HG03066 (cell line): ENCODE data around the gene IL25.
"Not testable (repeated sequence)": the region's sequence is repeated elsewhere in the genome, so short reads cannot be mapped to it uniquely, and the experiment has no call there.

Experiments
- ATAC-seq: cut with Tn5 transposase; IDR thresholded peaks from one replicate; pipeline ENCODE4 v1.9.1; 2021; ENCODE audit warnings: low read depth; ENCODE audit not compliant: unreplicated experiment

Gene IL25

DNA sequence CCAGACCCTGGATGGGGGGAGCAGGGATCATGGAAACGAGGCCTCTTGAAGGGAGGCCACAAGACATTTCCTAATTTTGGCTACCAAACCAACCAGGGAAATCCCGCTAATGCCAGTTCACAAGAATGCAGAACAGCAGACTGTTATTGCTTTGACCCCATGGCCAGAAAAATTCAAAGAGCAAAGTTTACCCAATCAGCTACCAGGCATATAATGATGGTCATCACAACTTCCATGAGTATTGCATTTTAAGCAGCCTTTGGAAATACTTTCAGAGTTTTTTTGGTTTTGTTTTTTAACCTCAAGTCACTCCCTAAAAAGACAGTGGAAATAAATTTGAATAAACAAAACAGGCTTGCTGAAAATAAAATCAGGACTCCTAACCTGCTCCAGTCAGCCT, at the start of gene IL25:
Gene IL25 (plus strand): TSS at position 301 of the 400 bp plus-strand sequence.
- ATAC-seq: no peak

DNA sequence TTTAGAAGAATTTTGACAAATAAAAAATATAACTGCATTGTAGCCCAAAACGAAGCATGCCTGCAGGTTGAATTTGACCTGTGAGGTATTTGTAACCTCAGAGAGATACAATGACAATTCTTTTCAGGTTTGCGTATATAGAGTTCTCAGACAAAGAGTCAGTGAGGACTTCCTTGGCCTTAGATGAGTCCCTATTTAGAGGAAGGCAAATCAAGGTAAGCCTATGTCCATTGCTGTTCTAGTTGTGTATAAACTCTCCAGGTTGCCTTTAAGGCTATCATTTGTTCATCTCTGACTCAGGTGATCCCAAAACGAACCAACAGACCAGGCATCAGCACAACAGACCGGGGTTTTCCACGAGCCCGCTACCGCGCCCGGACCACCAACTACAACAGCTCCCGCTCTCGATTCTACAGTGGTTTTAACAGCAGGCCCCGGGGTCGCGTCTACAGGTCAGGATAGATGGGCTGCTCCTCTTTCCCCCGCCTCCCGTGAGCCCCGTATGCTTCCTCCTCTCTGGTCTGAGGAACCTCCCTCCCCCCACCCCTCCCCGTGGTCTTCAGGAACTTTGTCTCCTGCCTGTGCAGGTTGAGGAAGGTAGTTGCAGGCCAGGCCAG, 48.7 kb upstream of the IL25 start:
- ATAC-seq: no peak

DNA sequence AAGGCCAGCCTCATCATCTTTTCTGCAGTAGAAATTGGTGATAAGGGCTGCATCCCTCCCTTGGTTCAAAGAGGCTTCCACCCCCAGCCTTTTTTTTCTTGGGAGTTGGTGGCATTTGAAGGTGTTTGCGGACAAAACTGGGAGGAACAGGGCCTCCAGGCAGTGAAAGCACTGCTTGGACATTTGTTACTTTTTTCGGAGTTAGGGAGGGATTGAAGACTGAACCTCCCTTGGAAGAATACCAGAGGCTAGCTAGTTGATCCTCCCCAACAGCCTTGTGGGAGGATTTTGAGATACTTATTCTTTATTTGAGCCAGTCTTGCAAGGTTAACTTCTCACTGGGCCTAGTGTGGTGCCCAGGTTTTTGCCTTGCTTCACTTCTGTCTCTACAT, 48.2 kb upstream of the IL25 start:
- no peak for ATAC-seq

DNA sequence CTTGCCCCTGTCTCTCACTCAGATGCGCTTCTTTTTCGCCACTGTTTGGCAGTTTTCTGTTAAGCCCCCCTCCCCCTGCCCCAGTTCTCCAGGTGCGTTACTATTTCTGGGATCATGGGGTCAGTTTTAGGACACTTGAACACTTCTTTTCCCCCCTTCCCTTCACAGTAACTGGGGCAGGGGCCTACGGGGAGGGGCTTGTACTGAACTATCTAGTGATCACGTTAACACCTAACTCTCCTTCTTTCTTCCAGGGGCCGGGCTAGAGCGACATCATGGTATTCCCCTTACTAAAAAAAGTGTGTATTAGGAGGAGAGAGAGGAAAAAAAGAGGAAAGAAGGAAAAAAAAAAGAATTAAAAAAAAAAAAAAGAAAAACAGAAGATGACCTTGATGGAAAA, 47.6 kb upstream of the IL25 start:
- no peak for ATAC-seq

DNA sequence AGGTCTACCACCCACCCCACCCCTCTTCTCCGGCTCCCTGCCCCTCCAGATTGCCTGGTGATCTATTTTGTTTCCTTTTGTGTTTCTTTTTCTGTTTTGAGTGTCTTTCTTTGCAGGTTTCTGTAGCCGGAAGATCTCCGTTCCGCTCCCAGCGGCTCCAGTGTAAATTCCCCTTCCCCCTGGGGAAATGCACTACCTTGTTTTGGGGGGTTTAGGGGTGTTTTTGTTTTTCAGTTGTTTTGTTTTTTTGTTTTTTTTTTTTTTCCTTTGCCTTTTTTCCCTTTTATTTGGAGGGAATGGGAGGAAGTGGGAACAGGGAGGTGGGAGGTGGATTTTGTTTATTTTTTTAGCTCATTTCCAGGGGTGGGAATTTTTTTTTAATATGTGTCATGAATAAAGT, 46.9 kb upstream of the IL25 start:
- ATAC-seq: not testable (repeated sequence)

DNA sequence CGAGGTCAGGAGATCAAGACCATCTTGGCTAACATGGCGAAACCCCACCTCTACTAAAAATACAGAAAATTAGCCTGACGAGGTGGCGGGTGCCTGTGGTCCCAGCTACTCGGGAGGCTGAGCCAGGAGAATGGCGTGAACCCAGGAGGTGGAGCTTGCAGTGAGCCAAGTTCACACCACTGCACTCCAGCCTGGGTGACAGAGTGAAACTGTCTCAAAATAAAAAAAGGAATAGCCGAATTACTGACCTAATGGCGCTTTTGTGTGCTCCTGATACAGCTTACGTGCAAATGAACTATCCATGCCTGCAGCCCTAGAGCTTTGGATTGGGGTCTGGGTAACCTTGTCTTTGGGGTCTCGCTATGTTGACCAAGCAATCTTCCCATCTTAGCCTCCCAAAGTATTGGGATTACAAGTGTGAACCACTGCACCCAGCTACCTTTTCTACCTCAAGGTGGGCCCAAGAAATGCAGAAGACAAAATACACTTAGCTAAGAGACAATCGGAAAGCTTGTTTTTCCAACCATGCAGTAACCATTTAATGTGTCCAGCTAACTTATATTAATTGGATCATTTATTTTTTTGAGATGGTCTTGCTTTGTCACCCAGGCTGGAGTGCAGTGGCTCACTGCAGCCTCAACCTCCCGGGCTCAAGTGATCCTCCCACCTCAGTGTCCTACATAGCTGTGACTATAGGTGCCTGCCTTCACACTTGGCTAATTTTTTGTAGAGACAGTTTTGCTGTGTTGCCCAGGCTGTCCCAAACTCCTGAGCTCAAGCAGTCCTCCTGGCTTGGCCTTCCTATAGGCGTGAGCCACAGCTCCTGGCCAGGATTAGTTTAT, 45.9 kb upstream of the IL25 start:
- ATAC-seq: no peak

DNA sequence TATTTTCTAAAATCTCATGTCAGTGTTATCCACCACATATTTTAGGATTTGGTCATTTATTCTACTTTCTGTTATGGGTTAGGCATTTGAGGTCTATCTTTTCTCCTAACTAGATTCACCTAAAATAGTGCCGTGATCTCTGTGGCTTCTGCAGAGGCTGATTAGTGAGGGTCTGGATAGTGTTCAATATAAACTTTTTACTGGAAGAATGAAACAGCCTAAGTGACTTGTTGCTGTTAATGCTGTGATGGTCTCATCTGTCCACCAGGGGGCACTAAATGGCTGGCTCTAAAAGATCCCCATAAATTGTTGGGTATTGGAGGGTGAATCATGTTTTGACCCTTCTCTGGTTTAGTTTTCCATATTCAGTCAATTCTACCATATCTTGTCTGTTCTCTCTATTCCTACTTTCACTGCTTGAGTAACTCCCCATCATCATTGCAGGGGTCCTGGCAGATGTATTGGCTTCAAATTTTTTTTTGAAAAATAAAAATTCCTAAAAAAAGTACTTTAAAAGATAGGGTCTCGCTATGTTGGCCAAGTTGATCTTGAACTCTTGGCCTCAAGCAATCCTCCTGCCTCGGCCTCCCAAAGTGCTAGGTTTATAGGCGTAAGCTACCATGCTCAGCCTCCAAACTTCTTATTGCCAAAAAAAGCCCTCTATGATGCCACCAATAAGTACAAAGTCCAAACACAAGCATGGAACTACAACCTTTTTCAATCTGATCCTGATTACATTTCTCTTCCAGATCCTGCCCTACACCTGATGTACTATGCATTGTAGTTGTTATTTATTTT, 44.5 kb upstream of the IL25 start:
- no peak for ATAC-seq

DNA sequence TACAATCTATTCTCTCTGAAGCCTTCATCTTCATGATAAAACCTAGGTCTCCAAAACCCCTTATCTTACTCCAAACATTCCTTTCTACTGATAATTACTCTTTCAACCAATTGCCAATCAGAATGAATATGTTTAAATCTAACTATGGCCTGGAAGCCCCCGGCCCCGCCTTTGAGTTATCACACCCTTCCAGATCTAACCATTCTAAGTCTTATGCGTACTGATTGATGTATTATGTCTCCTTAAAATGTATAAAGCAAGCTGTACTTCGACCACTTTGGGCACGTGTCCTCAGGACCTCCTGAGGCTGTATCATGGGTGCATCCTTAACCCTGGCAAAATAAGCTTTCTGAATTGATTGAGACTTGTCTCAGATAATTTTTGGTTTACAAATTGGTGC, 37.0 kb upstream of the IL25 start:
- ATAC-seq: no peak

DNA sequence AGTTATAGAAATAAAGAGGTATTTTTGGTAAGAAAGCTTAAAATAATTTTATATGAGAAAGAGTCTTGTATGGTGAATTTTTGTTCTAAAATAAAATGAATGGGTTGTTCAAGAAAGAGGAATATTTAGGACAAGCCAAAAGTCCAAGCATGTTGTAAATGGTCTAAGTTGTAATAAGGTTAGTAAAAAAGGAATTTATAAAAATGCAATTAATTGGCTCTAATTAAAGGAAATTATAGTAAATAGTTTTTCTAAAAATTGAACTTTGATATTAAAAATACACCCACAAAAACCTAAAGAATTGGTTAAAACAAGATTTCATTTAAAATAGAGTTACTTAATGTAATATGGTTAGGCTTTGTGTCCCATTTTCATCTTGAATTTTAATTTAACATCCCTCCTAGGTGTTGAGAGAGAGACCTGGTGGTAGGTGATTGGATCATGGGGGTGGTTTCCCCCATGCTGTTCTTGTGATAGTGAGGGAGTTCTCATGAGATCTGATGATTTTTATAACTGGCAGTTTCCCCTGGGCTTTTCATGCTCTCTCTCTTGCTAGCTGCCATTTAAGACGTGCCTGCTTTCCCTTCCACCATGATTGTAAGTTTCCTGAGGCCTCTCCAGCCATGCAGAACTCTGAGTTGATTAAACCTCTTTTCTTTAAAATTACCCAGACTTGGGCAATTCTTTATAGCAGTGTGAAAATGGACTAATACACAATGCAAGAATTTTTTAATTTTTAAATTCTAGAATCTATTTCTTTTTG, 32.9 kb upstream of the IL25 start:
- ATAC-seq: no peak

DNA sequence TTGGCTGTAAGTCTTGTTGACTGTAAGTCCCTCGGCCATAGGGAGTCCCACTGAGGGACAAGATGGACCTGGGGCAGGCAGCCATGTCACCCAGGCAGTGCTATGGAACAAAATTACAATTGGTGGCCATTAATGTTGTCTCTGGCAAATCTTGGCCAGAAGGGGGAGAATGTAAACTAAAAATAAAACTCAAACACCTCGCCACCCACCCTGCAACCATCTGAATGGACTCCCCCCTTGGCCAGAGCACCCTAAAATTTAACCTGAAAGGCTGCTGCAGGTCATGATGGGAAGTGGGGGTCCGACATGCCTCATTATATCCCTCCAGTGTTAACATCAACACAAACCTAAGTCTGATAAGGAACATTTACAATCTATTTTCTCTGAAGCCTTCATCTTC, 28.1 kb upstream of the IL25 start:
- ATAC-seq: no peak

DNA sequence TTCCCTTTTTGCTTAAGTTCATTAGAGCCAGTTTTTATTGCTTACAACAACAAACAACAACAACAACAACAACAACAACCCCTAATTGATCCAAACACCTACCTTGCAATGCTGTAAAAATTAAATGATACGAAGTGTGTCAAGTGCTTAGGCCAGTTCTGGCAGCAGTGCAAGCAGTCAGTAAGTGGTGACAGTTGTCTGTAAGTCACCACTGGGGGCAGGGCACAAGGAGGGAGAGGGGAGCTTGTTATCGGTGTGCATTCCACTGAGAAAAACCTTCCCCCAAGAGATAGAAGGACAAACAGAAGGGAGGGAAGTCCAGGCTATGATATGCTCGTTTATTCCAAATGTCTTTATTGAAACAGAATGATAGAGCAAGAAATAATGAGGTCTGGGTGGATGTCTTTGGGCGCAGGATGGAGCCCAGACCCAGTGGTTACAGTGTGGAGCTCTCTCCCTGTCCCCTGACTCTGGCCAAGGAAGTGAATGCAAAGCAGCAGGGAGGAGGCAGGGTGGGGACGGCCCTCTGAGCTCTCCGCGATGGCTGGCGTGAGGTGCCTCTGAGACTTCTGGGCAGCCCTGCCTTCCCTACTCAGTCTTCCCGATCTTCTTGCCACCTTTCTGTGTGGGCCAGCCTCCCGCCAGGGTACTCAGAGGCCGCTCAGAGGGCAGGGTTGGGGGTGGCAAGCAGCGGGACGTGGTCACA, 26.5 kb upstream of the IL25 start:
- ATAC-seq: no peak

DNA sequence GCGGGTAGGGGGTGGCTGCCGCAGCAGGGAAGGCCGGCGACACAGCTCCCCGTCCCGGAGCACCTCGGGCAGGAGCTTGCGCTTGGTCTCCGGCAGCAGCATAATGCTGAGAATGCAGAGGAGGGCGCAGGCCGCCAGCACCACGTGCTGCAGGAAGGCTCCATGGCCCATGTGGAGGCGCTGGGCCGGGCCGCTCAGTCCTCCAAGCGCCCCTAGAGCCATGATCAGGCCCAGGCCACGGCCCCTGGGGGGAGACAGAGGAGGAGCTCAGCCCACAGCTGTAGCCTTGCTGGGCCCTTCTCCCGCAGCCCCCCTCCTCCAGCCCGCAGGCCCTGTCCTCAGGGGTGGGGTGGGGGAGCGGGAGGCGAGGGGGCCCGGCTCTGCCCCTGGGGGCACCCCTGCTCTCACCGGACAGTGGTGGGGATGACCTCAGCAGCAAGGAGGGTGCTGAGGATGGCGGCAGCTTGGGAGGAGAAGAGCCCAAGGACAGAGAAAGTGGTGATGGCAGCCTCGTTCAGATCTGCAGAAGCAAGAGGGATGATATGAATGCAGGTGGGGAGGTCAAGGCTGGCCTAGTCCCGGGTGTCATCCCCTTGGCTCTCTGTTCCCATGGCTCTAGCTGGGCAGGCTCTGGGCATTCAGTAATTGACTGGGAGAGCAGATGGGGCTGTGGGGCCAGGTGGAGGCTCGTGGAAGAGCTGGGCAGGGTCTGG, 25.8 kb upstream of the IL25 start:
- ATAC-seq: no peak

DNA sequence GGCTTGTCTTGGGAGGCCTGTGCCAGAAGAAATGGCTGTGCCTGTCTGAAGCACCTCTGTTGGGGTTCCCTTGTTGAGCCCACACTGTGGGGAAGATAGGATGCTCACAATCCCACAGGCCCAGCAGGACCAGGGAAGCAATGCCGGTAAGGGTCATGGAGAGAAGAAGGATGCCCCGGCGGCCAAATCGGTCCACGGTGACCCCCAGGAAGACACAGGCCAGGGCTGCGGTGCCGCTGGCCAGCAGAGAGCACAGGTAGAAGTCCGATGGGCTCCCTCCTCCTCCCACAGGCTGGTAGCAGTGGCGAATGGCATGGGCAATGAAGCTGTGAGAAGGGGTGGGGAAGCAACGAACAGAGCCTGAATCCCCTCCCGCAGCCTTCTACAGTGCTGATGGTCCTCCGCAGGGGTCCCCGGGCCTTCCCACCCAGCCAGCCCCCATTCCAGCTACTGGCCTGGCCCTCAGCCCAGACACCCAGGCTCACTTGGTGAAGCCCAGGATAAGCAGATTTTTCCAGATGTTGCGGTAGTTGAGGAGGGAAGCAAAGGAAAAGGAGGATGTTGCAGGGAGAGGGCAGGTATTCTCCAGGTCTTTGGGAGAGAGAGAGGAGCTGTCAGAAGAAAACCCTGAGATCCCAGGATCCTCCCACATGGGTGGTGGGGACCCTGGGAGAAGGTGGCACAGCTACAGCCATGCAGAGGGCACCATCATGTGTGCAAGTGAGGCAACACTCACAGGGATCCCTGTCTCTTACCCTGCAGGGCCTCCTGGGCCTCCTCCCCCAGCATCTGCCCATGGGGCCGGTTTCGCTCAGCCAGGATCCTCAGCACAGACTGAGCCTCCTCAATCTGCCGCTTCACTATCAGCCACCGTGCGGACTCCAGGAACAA, 25.0 kb upstream of the IL25 start:
- ATAC-seq: no peak

DNA sequence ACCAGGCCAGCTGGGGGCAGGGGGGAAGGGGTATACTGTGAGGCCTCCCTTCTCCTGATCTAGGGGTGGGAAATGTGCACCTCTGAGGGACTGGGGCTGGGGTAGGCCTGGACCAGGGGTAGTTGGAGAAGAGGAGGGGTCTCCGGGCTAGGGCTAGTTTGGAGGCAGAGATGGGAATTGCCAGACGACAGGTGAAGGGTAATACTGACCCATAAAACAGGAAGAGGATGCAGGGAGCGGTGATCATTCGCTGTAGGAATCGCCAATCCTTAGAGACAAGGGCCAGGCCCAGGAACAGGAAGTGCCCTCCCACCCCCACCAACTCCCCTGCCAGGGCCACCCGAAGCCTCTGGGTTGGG, 24.3 kb upstream of the IL25 start:
- no peak for ATAC-seq

DNA sequence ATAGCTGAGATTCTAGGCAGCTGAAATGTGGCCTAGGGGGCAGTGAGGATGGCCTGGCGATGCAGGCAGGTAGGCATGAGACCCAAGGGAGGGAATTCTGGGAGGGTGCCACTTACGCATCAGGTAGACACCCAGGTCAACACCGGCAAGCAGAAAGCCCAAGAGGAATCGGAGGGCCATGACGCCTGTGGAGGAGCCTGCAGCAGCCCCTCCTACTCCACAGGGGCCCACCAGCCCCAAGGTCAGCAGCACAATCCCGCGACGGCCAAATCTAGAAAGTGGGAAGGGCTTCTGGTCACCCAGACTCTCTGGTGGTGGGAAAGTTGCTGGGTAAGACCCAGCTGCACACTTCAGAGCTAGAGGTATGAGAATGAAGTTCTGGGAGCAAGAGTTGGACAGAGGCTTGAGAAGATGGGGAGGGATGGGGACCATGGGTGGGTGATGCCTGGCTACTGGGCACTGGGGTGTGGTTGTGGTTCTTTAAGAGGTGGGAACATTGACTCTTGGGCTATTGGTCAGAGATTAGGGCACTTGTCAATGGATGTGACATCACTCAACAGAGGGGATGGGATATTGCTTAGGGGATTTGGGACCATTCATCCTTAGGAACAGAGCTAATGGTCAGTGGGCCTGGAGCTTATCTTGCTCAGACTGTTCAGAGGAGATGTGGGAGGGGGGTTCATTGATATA, 23.3 kb upstream of the IL25 start:
- ATAC-seq: no peak

DNA sequence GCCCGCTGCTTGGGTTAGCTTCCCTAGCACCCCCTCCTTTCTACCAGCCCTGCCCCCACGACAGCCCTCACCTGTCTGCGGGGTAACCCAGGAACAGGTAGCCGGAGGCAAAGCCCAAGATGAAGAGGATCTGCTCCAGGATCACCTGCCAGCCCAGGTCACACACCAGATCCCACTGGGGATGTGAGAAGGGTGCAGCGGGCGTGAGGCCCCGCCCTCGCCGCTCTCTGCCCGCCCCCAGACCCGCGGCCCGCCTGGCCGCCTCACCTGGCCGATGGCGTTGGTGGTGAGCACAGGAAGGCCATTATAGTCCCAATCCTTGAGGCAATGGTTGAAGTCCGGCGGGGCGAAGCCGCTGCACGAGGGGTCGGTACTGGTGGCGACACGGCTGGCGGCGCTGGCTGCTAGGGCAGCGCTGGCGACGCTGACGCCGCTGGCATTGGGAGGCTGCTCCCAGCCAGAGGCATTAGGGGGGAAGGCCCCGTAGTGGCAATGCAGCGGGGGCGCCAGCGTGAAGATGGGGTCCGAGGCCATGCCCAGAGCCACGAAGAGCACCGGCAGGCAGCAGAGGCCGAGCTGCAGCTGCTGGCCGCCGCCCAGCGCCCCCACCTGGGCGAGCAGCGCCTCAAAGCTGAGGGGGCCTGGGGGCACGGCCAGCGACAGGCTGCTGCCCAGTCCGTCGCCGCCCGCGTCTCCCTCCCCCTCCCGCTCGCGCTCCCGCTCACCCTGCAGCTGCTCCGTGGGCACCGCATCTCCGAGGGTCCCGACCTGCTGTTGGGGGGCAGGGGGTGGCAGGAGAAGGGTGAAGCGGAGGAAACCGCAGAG, 20.7 kb upstream of the IL25 start:
- ATAC-seq: no peak
